Measurements from ENCODE around the gene CYB561A3. TPM values are rescaled to one million over a fixed set of nuclear protein-coding genes. Genes with fewer than 3 reads are reported as not detected.

Gene CYB561A3
- total RNA-seq, 1 experiment from 2014 or later = 14.6 TPM

DNA sequence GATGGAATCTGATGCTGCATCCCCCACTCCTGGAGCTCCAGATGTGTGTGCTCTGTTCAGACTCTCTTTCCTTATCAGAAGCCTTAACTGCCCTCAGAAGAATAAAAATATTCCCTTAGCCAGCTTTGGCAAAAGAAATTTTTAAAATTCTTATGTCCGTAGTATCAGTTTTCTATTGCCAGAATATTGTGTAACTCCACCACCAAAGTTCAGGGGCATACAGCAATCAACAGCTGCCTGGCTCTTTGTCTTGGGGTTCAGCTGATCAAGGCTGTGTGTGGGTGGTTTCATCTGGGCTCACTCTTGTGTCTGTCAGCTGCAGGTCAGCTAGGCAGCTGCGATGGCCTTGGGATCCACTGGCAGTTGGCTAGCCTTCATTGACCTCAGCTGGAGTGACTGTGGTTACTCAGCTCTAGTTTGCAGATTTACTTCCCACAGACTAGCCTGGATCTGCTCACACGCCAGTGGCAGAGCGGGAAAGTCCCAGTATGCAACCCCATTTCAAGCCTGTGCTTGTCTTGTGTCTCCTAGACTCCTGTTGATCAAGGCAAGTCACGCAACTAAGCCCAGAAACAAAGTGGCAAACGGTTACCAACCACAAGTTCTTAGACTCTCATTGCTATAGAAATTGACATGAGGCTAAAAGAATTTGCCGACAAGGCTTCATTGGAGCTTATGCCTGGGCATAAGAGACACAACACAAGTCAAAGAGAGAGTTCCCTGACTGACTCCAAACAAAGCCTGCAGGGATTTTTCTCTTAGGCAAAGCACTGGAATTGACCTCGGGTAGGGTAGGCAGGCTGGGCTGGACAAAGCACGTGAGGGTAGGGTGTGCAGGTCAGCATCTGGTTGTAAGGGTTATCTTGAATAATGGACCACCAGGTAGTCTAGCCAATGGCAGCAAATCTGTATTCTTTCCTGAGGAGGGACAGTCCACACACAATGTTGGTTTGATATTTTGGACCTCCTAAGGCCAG is 8.0 kb upstream of the CYB561A3 start:
- DNase-seq (ENCODE audit: low read depth) = peak; percentile 49

DNA sequence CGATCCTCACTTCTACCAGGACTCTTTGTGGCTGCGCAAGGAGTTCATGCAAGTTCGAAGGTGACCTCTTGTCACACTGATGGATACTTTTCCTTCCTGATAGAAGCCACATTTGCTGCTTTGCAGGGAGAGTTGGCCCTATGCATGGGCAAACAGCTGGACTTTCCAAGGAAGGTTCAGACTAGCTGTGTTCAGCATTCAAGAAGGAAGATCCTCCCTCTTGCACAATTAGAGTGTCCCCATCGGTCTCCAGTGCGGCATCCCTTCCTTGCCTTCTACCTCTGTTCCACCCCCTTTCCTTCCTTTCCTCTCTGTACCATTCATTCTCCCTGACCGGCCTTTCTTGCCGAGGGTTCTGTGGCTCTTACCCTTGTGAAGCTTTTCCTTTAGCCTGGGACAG is 7.0 kb upstream of the CYB561A3 start:
- DNase-seq (ENCODE audit: low read depth) = no peak

DNA sequence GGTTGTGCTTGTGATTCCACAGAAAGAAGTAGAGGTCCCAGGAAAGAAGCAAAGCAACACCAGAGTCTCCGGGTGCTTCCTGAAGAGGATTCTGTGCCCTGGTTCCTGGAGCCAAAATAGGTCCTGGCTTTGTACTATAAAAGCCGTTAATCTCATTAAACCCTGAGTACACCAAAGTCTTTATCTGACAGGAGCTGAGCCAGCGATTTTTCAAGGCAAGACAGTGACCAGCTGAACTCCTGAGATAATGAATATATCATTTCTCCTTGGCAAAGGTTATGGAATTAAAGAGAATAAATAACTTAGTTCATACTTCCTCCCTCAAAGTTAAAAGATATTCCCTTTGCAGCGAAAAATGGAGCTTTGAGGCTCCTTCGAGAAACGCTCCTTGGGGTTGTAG is 5.7 kb upstream of the CYB561A3 start:
- DNase-seq (ENCODE audit: low read depth) = no peak

DNA sequence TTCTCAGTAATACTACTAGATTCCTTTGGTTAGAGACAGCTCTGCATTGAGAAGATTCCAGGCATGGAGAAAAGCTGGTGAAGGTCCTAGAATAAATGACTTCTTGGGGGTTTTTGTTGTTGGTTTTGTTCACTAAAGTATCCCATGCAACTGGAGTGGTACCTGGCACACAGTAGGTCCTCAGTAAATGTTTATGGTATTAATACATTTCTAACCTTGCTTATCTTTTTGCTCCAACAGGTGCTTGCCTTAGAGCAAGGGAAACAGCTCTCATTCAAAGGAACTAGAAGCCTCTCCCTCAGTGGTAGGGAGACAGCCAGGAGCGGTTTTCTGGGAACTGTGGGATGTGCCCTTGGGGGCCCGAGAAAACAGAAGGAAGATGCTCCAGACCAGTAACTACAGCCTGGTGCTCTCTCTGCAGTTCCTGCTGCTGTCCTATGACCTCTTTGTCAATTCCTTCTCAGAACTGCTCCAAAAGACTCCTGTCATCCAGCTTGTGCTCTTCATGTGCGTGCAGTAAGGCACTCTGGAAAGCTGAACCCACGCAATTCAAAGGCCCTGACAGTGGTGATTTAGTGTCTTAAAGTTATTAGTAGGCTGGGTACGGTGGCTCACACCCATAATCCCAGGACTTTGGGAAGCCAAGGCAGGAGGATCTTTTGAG is 2.5 kb upstream of the CYB561A3 start:
- no peak for DNase-seq (ENCODE audit: low read depth)

DNA sequence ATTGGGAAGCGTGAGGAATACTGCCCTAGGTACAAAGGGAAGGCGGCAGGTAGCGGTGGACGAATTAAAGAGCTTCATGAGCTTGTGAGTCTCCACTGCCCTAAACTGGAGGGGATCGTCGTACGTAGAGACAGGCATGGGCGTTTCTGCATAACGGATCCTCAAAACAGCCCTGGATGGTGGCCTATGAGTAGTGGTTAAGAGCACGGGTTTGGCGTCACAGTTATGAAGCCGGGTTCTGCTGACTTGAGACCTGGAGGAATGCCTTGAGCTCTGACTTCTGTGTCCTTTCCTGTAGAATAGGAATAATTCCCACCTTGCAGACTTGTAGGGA is 827 bp upstream of the CYB561A3 start:
- peak; percentile 43 for DNase-seq (ENCODE audit: low read depth)

DNA sequence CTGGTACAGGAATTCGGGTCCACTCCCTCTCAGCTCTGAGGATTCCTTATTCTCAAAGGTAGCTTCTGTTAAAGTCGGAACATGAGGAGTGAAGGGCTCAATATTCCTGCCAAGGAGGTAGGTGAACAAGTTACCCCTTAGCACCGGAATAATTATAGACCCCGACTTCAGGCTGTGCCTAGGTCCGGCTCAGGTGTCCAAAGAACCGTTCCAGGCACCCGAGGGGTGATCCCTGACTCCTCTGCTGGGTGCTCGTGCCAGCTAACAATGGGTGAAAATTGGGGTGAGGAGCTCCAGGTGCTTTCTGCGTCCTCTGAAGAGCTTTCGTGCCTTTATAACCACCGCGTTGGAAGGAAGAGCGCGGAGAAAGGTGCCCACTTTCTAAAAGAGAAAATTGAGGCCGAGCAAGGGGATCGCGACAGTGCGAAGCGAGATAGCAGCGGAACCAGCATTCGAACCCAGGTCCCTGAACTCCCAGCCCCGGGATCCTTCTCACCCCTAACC is 393 bp downstream of the CYB561A3 start:
- no peak for DNase-seq (ENCODE audit: low read depth)

DNA sequence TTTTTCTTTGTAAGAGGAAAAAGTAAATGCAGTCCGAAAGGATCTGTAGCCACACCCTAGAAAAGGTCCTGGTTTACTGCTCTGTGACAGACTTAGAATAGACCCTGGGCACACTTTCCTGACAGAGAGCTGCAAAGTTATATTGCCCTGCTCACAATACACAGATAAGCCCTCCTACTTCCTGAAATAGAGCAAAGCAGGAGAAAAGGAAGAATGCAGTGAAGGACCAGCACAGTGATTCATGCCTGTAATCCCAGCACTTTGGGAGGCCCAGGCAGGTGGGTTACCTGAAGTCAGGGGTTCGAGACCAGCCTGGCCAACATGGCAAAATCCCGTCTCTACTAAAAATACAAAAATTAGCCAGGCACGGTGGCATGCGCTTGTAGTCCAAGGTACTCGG is 2.2 kb downstream of the CYB561A3 start:
- DNase-seq (ENCODE audit: low read depth) = no peak

DNA sequence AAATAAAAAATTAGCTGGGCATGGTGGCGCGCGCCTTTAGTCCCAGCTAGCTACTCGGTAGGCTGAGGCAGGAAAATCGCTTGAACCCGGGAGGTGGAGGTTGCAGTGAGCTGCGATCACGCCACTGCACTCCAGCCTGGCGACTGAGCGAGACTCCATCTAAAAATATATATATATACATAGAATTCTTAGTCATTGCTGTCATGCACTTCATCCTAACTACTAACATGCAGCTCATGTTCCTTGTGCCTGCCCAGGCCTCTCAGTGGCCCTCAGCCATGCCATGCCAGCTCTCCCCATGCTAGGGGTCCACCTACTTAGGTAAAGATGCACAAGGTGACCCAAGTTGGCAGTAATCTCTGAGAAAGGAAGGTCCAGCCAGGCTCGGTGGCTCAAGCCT is 3.1 kb downstream of the CYB561A3 start:
- no peak for DNase-seq (ENCODE audit: low read depth)

DNA sequence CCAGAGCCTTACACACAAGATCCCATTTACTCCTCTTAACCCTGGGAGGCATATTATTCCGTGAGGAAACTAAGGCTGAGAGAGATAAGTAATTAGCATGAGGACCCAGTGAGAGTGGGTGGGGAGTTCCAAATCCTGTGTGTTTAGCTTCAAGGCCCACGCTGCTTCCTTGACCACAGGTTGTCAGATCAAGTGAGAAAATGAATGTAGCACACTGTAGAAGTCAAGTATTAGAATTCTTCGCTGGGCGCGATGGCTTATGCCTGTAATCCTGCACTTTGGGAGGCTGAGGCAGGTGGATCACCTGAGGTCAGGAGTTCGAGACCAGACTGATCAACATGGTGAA is 3.8 kb downstream of the CYB561A3 start:
- no peak for DNase-seq (ENCODE audit: low read depth)

DNA sequence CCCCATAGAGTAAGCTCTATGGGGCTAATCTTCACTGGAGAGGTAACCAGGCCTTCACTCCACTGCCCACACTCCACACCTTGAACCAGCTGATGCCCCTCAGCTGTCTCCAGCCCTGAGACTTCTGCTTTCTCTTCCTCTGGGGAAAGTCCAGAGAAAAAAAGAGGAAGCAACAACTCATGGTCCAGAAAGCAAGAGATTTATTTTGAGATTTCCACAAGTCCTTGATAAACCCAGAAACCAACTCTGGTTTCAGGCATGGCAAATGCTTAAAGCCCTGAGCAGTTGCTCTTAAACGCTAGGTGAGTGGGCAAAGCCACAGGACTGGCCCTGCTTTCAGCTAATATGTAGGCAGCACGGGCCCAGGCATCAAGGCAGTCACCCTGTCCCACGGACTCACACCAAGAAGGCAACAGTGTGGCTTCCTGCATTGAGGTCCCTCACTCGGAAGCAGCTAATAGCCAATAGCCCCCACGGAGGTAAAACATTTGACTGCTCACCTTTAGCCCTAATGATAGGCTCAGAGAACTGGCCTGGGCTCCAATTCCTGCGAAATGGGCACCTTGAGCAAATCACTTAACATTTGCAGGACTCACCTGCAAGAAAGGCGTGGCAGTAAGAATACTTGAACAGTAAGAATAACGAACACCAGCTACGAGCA is 4.3 kb downstream of the CYB561A3 start:
- no peak for DNase-seq (ENCODE audit: low read depth)

DNA sequence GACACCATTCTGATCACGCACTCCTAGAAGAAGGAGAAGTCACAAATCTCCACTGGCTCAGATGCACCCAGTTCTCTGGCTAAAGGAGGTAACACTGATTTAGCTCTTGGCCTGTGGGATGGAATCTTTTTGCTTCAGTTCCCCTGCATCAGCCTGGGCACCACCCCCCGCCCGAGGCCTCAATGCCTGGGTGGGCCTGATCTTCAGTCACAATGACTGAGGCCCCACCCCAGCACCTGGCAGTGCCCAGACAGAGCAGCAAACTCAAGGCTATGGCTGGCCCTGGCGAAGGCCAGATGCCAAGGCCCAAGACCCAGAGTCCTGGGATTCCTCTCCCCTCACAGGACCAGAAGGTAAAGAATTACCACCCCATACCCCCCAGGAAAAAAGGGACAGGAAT is 5.0 kb downstream of the CYB561A3 start:
- no peak for DNase-seq (ENCODE audit: low read depth)

DNA sequence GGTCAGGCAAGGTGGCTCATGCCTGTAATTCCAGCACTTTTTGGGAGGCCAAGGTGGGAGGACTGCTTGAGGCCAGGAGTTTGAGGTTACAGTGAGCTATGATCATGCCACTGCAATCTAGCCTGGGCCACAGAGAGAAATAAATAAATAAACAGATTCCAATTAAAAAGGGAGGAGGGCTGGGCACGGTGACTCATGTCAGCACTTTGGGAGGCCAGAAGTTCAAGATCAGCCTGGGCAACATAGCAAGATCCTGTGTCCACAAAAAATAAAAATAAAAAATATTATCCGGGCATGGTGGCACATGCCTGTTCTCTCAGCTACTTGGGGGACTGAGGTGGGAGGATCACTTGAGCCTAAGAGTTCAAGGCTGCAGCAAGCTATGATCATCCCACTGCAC is 7.5 kb downstream of the CYB561A3 start:
- DNase-seq (ENCODE audit: low read depth) = no peak

DNA sequence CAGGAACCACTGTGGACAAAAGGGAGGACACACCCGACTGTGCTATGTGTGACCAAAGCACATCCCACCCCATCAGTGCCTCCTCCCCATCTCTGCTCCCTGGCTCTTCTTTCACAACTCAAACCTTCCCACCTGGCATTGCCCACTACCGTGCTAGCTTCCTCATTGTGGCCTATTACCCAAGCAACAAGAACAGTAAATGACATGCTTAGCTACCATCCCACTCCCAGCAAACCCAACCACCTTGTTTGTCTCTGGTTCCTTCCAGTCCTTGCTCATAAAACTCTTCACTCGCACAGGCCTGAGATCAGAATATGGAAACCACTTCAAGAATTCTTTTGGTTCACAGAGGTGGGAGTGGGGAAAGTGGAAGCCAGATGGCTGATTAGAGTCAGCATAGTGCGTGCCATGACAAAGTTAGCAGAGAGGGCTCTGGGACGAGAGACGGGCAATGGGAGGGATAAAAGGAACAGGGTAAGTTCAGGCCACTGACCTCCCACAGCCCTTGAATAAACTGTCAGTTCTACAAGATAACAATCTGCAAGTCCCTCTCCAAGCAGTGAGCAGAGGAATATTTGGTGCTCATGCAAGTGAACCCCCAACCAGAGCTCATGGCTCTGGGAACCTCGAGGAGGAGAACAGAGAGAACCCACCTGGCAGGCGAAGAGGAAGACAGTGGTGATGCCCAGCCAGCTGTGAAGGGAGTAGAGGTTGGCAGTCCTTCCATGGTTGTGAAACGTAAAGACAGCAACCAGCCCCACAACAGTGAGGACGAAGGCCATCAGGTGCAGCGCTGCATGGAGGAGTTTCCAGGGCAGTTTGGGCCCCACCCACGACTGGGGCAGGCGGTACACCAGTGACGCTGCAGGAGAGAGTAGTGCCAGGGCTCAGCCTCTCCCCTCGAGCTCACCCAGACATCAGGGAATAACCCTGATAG is 8.3 kb downstream of the CYB561A3 start:
- no peak for DNase-seq (ENCODE audit: low read depth)

DNA sequence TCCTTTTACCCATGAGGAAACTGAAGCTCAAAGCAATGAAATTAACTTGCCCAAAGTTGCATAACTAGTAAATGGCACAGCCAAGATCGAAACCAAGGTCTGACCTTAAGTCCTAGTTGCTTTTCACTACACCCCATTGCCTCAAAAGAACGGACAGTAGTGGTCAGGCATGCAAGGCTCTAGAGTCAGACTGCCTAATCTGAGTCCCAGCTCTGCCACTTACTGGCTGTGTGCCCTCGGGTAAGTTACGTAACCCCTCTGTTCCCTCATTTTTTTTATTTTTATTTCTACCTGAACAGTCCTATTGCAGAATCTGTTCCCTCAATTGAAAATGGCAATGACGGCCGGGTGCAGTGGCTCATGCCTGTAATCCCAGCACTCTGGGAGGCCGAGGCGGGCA is 9.6 kb downstream of the CYB561A3 start:
- no peak for DNase-seq (ENCODE audit: low read depth)

DNA sequence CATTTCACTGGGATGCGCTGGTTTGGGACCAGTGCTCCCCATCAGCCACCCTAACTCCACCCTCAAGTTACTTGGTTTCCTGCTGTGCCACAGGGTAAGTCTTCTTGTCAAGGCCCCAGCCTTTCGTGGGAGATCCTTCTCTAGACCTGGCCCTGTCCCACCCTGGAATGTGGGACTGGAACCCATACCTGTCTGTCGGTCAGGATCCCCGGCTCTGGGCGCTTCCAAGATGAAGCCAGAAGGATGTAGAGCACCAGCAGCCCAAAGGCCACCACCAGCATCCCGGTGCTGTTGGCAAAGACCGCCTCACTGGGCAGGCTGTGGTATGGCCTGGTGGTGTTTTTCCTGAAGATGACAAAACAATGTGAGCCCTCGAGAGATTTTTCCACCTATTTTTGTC is 10.9 kb downstream of the CYB561A3 start:
- no peak for DNase-seq (ENCODE audit: low read depth)

DNA sequence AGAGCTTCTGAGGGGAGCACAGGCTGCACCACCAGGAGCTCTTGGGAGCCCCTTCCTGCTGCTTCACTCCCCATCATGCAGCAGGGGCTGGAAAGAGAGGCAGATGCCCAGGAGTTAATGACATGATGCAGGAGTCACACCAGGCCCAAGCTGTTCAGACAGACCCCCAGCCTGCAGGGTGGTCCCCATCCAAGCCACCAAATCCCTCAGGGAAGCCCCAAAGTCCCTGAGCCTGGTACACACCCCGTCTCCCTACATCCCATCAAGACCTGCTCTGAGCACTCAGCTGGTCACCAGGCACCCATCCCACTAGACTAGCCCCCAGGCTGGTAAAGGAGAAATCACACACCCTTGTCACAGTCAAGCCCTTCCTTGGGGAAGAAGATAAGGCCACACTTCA is 11.3 kb downstream of the CYB561A3 start:
- no peak for DNase-seq (ENCODE audit: low read depth)

DNA sequence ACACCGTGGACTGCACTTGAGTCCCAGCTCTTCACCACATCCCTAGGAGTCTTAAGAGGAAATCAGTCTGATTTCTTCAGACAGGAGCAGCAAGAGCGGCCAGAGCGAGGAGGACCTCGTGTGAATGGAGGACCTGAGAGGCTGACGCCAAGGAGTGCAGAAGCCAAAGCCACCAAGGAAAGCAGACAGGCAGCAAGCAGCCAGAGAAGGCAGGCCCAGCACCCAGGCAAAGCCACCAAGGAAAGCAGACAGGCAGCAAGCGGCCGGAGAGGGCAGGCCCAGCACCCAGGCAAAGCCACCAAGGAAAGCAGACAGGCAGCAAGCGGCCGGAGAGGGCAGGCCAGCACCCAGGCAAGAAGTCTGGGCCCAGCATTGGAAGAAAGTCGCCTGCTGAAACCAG is 11.8 kb downstream of the CYB561A3 start:
- DNase-seq (ENCODE audit: low read depth) = no peak

DNA sequence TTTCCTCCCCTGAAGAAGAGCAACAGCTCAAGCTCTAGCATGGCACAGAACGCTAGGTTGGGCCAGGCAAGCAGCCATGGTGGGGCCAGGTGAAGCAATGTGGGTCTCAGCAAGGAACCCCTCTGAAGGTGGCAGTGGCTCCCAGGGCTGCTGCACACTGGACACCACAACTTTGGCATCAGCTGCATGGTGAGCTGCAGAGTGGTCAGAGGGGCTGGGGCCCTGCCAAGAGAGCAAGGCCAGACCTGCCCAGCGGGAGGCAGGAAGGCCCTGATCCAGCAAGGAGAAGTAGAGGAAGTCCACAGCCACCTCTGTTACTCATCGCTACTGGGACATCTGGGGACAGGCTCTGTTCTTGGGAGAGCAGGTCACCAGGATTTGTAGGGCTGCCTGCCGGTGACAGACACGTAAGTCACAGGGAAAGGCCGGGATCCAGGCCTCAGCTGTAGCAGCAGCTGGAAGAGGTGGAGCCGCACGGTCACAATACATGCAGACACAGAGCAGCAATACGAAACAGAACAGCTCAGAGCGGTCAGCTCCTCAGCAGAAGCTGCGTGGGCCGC is 12.4 kb downstream of the CYB561A3 start:
- DNase-seq (ENCODE audit: low read depth) = no peak

DNA sequence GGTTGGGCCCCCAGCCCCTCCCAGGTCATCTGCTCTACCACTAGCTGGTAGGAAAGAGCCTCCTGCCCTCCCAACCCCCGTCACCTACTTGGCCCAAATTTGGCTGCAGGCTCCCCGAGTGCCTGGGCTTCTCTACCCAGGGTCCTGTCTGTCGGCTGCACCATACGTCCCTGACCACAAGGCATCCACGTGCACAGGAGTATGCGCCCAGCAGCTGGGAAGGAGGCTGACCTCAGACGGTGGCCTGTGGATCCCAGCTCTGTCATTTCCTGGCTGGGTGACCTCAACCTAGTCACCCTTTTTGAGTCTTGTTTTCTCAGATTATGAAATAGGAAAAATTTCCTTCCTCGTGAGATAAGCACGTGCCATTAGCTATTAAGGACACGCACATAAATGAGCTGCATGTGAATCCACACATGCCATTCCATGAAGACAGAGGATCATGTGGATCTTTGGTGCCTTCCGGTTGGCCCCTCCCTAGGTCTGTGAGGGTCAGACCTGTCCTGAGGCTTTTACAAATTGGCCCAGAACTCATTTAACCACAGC is 13.7 kb downstream of the CYB561A3 start:
- peak; percentile 51 for DNase-seq (ENCODE audit: low read depth)

DNA sequence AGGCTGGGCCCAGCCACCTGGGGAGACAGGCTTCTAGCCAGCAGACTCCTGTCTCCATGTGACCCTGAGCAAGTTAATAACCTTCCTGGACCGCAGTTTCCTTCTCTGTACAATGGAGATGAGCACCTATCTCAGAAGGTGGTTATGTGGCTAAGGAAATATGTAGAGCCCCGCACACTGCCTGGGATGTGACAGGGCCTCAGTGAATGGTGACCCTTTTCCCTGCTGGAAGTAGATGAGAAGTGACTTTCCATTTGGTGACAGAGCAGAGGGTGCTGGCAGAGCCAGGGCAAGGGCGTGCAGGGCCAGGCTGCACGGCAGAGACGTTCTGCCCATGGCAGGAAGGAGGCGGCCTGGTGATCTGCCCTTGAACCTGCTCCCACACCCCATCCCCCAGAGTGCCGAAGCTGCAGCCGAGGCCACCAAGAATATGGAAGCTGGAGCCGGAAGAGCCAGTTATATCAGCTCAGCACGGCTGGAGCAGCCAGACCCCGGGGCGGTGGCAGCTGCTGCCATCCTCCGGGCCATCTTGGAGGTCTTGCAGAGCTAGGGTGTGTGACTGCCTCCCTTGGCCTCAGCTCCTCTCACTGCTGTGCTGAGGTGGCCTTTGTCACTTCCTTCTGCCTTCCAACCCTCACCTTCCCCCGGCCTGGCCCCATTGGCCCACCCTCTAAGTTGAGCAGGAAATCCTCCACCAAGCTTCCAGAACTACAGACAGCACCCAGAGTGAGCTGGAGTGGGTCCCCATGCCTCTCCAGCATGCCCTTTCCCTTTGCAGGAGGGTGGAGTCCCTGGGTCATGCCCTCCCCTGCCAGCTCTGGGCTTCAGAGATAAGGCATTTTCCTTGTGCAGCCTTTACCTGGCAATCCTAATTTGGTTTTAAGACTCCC is 15.5 kb downstream of the CYB561A3 start:
- DNase-seq (ENCODE audit: low read depth) = no peak

Measured in Daoy (cell line).